GM23338 (cell line): ENCODE data around the gene PRR14. TPM values are rescaled to one million over a fixed set of nuclear protein-coding genes. Genes with fewer than 3 reads are reported as not detected.

Source experiments
- ATAC-seq: fragments of 200-7000 bp; cut with Tn5 transposase; 3 replicates; pipeline ENCODE4 v1.9.1; 2020
- DNase-seq: peaks from one replicate; pipeline ENCODE4 v3.0.0-alpha.2; 2015; ENCODE audit warnings: low spot score
- H2AFZ ChIP-seq: fragments of 200-600 bp; sonication (generic); 2 replicates; pipeline ENCODE4 v1.8.0; 2016; ENCODE audit warnings: antibody characterized with exemption, mild to moderate bottlenecking, moderate library complexity
- H3F3A ChIP-seq: fragments of 200-600 bp; sonication (generic); replicated peaks from 2 replicates; pipeline ENCODE4 v1.8.0; 2017; ENCODE audit warnings: antibody characterized with exemption, mixed run types, low read depth
- H3K27ac ChIP-seq: fragments of 200-600 bp; sonication (generic); 2 replicates; pipeline ENCODE4 v1.6.1; 2016; ENCODE audit warnings: low read depth
- H3K27me3 ChIP-seq: fragments of 200-600 bp; sonication (generic); 2 replicates; pipeline ENCODE4 v1.8.0; 2016; ENCODE audit warnings: mild to moderate bottlenecking, mixed run types, moderate library complexity; ENCODE audit not compliant: insufficient read depth
- H3K36me3 ChIP-seq: fragments of 200-600 bp; sonication (generic); 2 replicates; pipeline ENCODE4 v1.8.0; 2016; ENCODE audit warnings: mild to moderate bottlenecking; ENCODE audit not compliant: insufficient read depth
- H3K4me1 ChIP-seq: fragments of 200-600 bp; sonication (generic); 2 replicates; pipeline ENCODE4 v1.8.0; 2016; ENCODE audit warnings: mild to moderate bottlenecking, moderate library complexity; ENCODE audit not compliant: insufficient read depth
- H3K4me2 ChIP-seq: fragments of 200-600 bp; sonication (generic); 2 replicates; pipeline ENCODE4 v1.7.1; 2017; ENCODE audit warnings: mixed run types
- H3K4me3 ChIP-seq: fragments of 200-600 bp; sonication (generic); 2 replicates; pipeline ENCODE4 v1.6.1; 2016; ENCODE audit warnings: mixed run types
- H3K79me2 ChIP-seq: fragments of 200-600 bp; sonication (generic); replicated peaks from 2 replicates; pipeline ENCODE4 v1.8.0; 2017; ENCODE audit warnings: mild to moderate bottlenecking; ENCODE audit not compliant: insufficient read depth
- H3K9me2 ChIP-seq: fragments of 200-600 bp; sonication (generic); 2 replicates; pipeline ENCODE4 v1.8.0; 2017; ENCODE audit not compliant: insufficient read depth
- H4K20me1 ChIP-seq: fragments of 200-600 bp; sonication (generic); replicated peaks from 2 replicates; pipeline ENCODE4 v1.8.0; 2017; ENCODE audit warnings: mild to moderate bottlenecking; ENCODE audit not compliant: insufficient read depth
- H3K27ac Mint-ChIP-seq: 2 replicates; pipeline ENCODE4 v1.8.0; 2020; ENCODE audit warnings: inconsistent platforms, mild to moderate bottlenecking, moderate library complexity, mixed read lengths
- H3K27me3 Mint-ChIP-seq: 3 replicates; pipeline ENCODE4 v1.8.0; 2022; ENCODE audit warnings: low read depth, mild to moderate bottlenecking, moderate library complexity, mixed read lengths, inconsistent platforms; ENCODE audit not compliant: insufficient read depth, poor library complexity
- H3K36me3 Mint-ChIP-seq: 3 replicates; pipeline ENCODE4 v1.8.0; 2021; ENCODE audit warnings: low read depth, mild to moderate bottlenecking, inconsistent platforms, moderate library complexity, mixed read lengths
- H3K4me1 Mint-ChIP-seq: 3 replicates; pipeline ENCODE4 v1.8.0; 2020; ENCODE audit warnings: mild to moderate bottlenecking, inconsistent platforms, mixed read lengths
- H3K4me3 Mint-ChIP-seq: 3 replicates; pipeline ENCODE4 v1.8.0; 2021; ENCODE audit warnings: moderate library complexity, mild to moderate bottlenecking, inconsistent platforms, mixed read lengths
- H3K9me3 Mint-ChIP-seq: 3 replicates; pipeline ENCODE4 v1.8.0; 2020; ENCODE audit warnings: moderate library complexity, mild to moderate bottlenecking, inconsistent platforms, mixed read lengths
- CREB1 ChIP-seq: fragments of 250-450 bp; sonication (Bioruptor Pico); IDR thresholded peaks from 2 replicates; pipeline ENCODE4 v1.5.0; 2020; ENCODE audit warnings: low read depth, mild to moderate bottlenecking, moderate library complexity
- EZH2 ChIP-seq: fragments of 200-600 bp; sonication (generic); IDR thresholded peaks from one replicate; pipeline ENCODE4 v1.8.0; 2017; ENCODE audit warnings: antibody characterized with exemption, mild to moderate bottlenecking, low read depth; ENCODE audit not compliant: unreplicated experiment
- EZH2phosphoT487 ChIP-seq: fragments of 200-600 bp; sonication (generic); IDR thresholded peaks from one replicate; pipeline ENCODE4 v1.8.1; 2018; ENCODE audit warnings: antibody characterized with exemption; ENCODE audit not compliant: unreplicated experiment
- JUNB ChIP-seq: IDR thresholded peaks from one replicate; pipeline ENCODE4 v1.6.1; 2016; ENCODE audit warnings: antibody characterized with exemption; ENCODE audit not compliant: unreplicated experiment
- NANOG ChIP-seq: IDR thresholded peaks from 2 replicates; pipeline ENCODE4 v1.6.1; 2016; ENCODE audit warnings: antibody characterized with exemption, borderline replicate concordance
- POLR2AphosphoS5 ChIP-seq: IDR thresholded peaks from 2 replicates; pipeline ENCODE4 v1.6.1; 2016; ENCODE audit warnings: antibody characterized with exemption, low read depth
- STAT1 ChIP-seq: IDR thresholded peaks from one replicate; pipeline ENCODE4 v1.6.1; 2016; ENCODE audit warnings: antibody characterized with exemption; ENCODE audit not compliant: unreplicated experiment
- ZNF331 ChIP-seq: fragments of 250-450 bp; sonication (Bioruptor Pico); IDR thresholded peaks from 2 replicates; pipeline ENCODE4 v1.5.0; 2020; ENCODE audit warnings: low read depth, mild to moderate bottlenecking, moderate library complexity
- polyA plus RNA-seq: library from polyadenylated mRNA; unstranded; fragments of >200 nt; fragmentation: Nextera tagmentation; extraction: Ambion mirVana; gene quantifications from 2 replicates; pipeline ENCODE4 v1.2.1, GENCODE V29; 2016
- total RNA-seq: library from RNA; depleted of rRNA; stranded (reverse); fragments of >200 nt; shearing (Covaris generic); gene quantifications from 2 replicates; pipeline ENCODE4 v1.2.3, GENCODE V29; 2014
- TF ChIP-seq, protein P1 (sequence below): IDR thresholded peaks from one replicate; pipeline ENCODE4 v1.6.1; 2018; ENCODE audit warnings: antibody characterized with exemption; ENCODE audit not compliant: unreplicated experiment
- TF ChIP-seq, protein P2 (sequence below), 2 experiments: fragments of 200-600 bp in 1 of 2; sonication (generic) in 1 of 2; conservative IDR thresholded peaks; 2 replicates each; pipeline versions ENCODE4 v1.5.1 to v1.6.1; 2016 to 2017; ENCODE audit warnings: antibody characterized with exemption in 2 of 2, low read depth in 2 of 2, mild to moderate bottlenecking in 2 of 2, moderate library complexity in 1 of 2
- TF ChIP-seq, protein P3 (sequence below): IDR thresholded peaks from 2 replicates; pipeline ENCODE4 v1.6.1; 2016; ENCODE audit warnings: antibody characterized with exemption

PRR14 gene
- total and polyA plus RNA-seq, 2 experiments from 2014 or later, result 4.6 to 12.7 TPM

DNA sequence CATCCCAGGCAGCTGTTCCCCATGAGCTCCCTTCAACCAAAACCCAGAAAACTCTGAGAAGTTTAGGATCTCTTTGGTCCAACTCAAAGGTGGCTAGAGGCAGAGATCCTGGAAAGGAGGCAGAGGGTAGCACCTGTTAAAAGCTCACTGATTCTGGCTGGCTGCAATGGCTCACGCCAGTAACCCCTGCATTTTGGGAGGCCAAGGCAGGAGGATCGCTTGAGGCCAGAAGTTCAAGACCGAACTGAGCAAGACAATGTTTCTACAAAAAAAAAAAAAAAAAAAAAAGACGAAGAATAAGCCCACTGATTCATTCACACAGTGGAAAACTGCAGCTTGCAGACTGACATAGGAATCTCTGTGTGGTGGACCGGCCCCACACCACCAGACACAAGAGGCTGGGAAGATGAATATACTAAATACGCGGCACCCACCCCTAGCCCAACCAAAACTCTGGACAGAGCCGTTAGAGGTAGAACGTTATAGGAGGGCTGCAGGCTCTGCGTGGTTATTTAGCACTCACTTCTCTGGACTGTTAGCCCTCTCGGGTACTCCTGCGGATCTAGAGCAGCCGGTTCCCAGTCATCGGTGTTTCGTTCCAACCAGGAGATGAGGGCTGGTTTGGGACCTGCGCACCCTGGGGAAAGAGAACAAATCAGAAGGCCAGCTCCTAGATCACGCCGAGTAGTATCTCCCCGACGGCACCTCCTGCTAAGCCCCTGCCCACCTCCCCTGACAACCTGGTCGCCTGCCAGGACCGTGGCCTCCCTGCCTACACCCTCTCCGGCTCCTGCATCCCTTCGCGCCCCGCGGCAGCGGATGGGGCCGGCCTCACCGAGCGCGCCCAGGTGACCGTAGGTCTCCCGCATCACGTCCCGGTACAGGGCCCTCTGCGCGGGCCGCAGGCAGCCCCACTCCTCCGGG lies 41.5 kb upstream of the PRR14 start:
- Histone ChIP-seq H3K27me3 (no peaks in the 10 kb centered on the region), H3K4me3 (peak overlapping the region; percentile 69), H3K4me2 (peak overlapping the region; percentile 75), H3K27ac (peak overlapping the region; percentile 84), H3K79me2 (0 out of 2 replicates have a peak, but pooled peaks cover 15% of the 10 kb centered on the region), H3K36me3 (0 out of 2 replicates have a peak, but pooled peaks cover 16% of the 10 kb centered on the region), H4K20me1 (peaks cover 7% of the 10 kb centered on the region; the same call in 1 of the 2 replicates), H3K4me1 (0 out of 2 replicates have a peak, but pooled peaks cover 6% of the 10 kb centered on the region), H3K9me2 (no peaks in the 10 kb centered on the region), H3F3A (0 out of 2 replicates have a peak, but pooled peaks cover 8% of the 10 kb centered on the region), H2AFZ (peak overlapping the region; percentile 78)
- TF ChIP-seq POLR2AphosphoS5 (peak; percentile 54; the same call in 1 of the 2 replicates), ZNF331 (CRISPR knock-in tag) (no peak), STAT1 (no peak)
- H3K4me1 Mint-ChIP-seq, result peaks cover 3% of the 10 kb centered on the region; the same call in 2 of the 3 replicates
- DNase-seq, result peak; percentile 70
- peak overlapping the region; percentile 87 for H3K4me3 Mint-ChIP-seq
- ATAC-seq, result peak; percentile 67
- peaks cover 14% of the 10 kb centered on the region for H3K27me3 Mint-ChIP-seq
- peaks cover 42% of the 10 kb centered on the region for H3K36me3 Mint-ChIP-seq
- H3K9me3 Mint-ChIP-seq, result no peaks in the 10 kb centered on the region
- peak overlapping the region; percentile 90; the same call in 1 of the 2 replicates for H3K27ac Mint-ChIP-seq

DNA sequence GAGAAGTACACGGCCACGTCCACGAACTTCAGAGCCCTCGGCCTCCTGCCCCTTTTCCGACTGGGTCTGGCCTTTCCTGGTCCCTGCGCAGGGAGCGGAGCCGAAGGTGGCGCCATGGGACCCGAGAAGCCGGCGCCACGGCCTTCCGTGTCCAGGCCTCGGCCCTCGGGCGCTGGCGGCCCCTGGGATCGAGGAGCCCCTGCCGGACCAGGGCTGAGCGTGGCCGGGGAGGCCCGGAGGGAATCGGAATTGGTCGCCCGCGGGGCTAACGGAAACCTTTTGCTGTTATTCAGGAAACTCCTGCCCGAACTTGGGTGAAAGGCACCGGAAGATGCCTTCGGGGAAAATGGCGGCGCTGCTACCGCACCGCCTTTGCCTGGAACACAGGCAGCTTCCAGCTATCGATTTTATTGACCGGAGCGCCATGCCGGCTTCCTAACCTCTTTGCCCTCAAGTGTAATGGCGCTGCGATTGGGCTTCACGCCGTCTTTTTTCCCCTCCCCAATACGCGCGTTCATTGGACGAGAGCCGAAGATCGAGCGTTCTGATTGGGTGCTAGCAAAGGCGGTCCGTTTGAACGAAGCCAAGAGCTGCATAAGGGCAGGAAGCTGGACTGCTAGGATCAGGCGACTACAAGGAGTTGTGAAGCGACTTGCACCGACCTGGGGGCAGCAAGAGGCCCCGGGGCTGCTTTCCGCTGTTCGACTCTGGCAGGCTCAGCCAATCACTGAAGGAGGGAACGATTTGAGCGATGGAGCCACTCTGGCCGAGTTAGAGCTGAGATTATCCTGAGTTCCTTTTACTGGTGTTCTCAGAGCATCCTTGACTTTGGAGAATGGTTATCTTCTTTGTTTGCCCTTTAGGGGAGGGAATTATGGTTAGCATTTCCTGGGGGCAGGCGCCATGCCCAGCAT lies 40.6 kb upstream of the PRR14 start, which contains the start of gene ZNF689:
TSS of gene ZNF689 (minus strand) at position 464 of the 914 bp plus-strand sequence. CDS start at position 116, 348 bp downstream.
- H3K4me1 ChIP-seq, result 0 out of 2 replicates have a peak, but pooled peaks cover 6% of the 10 kb centered on the region
- peaks cover 9% of the 10 kb centered on the region for H3K27me3 Mint-ChIP-seq
- H3F3A ChIP-seq, result 0 out of 2 replicates have a peak, but pooled peaks cover 8% of the 10 kb centered on the region
- H3K4me1 Mint-ChIP-seq, result peaks cover 3% of the 10 kb centered on the region; the same call in 2 of the 3 replicates
- TF ChIP-seq STAT1 (no peak), EZH2 (no peak), ZNF331 (CRISPR knock-in tag) (no peak), NANOG (no peak), JUNB (no peak), POLR2AphosphoS5 (peak; percentile 26), EZH2phosphoT487 (no peak), CREB1 (CRISPR knock-in tag) (peak; percentile 74)
- TF ChIP-seq, protein P1, sequence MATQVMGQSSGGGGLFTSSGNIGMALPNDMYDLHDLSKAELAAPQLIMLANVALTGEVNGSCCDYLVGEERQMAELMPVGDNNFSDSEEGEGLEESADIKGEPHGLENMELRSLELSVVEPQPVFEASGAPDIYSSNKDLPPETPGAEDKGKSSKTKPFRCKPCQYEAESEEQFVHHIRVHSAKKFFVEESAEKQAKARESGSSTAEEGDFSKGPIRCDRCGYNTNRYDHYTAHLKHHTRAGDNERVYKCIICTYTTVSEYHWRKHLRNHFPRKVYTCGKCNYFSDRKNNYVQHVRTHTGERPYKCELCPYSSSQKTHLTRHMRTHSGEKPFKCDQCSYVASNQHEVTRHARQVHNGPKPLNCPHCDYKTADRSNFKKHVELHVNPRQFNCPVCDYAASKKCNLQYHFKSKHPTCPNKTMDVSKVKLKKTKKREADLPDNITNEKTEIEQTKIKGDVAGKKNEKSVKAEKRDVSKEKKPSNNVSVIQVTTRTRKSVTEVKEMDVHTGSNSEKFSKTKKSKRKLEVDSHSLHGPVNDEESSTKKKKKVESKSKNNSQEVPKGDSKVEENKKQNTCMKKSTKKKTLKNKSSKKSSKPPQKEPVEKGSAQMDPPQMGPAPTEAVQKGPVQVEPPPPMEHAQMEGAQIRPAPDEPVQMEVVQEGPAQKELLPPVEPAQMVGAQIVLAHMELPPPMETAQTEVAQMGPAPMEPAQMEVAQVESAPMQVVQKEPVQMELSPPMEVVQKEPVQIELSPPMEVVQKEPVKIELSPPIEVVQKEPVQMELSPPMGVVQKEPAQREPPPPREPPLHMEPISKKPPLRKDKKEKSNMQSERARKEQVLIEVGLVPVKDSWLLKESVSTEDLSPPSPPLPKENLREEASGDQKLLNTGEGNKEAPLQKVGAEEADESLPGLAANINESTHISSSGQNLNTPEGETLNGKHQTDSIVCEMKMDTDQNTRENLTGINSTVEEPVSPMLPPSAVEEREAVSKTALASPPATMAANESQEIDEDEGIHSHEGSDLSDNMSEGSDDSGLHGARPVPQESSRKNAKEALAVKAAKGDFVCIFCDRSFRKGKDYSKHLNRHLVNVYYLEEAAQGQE, result no peak
- TF ChIP-seq, protein P2, sequence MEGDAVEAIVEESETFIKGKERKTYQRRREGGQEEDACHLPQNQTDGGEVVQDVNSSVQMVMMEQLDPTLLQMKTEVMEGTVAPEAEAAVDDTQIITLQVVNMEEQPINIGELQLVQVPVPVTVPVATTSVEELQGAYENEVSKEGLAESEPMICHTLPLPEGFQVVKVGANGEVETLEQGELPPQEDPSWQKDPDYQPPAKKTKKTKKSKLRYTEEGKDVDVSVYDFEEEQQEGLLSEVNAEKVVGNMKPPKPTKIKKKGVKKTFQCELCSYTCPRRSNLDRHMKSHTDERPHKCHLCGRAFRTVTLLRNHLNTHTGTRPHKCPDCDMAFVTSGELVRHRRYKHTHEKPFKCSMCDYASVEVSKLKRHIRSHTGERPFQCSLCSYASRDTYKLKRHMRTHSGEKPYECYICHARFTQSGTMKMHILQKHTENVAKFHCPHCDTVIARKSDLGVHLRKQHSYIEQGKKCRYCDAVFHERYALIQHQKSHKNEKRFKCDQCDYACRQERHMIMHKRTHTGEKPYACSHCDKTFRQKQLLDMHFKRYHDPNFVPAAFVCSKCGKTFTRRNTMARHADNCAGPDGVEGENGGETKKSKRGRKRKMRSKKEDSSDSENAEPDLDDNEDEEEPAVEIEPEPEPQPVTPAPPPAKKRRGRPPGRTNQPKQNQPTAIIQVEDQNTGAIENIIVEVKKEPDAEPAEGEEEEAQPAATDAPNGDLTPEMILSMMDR (conservative IDR thresholded peaks at IDR 0.05; ENCODE audit: low read depth in 2 of 2), result no peak
- TF ChIP-seq, protein P3, sequence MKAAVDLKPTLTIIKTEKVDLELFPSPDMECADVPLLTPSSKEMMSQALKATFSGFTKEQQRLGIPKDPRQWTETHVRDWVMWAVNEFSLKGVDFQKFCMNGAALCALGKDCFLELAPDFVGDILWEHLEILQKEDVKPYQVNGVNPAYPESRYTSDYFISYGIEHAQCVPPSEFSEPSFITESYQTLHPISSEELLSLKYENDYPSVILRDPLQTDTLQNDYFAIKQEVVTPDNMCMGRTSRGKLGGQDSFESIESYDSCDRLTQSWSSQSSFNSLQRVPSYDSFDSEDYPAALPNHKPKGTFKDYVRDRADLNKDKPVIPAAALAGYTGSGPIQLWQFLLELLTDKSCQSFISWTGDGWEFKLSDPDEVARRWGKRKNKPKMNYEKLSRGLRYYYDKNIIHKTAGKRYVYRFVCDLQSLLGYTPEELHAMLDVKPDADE, result peak; percentile 93
- ATAC-seq (peak; percentile 92), DNase-seq (peak; percentile 99)
- H3K27ac Mint-ChIP-seq, result peak within 1 kb of the TSS; percentile 96
- H3K36me3 Mint-ChIP-seq, result peaks cover 33% of the 10 kb centered on the region
- peak within 1 kb of the TSS; percentile 87 for H3K4me3 Mint-ChIP-seq
- H4K20me1 ChIP-seq, result peaks cover 7% of the 10 kb centered on the region; the same call in 1 of the 2 replicates
- peak within 1 kb of the TSS; percentile 84 for H3K27ac ChIP-seq
- H3K9me3 Mint-ChIP-seq, result no peaks in the 10 kb centered on the region
- 0 out of 2 replicates have a peak, but pooled peaks cover 16% of the 10 kb centered on the region for H3K36me3 ChIP-seq
- no peaks in the 10 kb centered on the region for H3K9me2 ChIP-seq
- 0 out of 2 replicates have a peak, but pooled peaks cover 15% of the 10 kb centered on the region for H3K79me2 ChIP-seq
- peak within 1 kb of the TSS; percentile 69 for H3K4me3 ChIP-seq
- H3K4me2 ChIP-seq, result peak within 1 kb of the TSS; percentile 75
- H3K27me3 ChIP-seq, result no peaks in the 10 kb centered on the region
- H2AFZ ChIP-seq, result peak within 1 kb of the TSS; percentile 78
